Fibroblast of lung (primary cell): ENCODE data around the gene FOXO4.

ENCODE experiments used
- EZH2 ChIP-seq: IDR thresholded peaks from 2 replicates; pipeline ENCODE4 v1.5.1; 2012; ENCODE audit warnings: low read length, control low read depth, mild to moderate bottlenecking; ENCODE audit errors: missing control alignments
- TF ChIP-seq, protein P1 (sequence below), 2 donors: IDR thresholded peaks in 1 of 2; conservative IDR thresholded peaks in 1 of 2; 1 replicate in 1 of 2; 2 replicates in 1 of 2; pipeline ENCODE4 v1.5.1; 2011 to 2012; ENCODE audit warnings: low read length in 2 of 2, control low read depth in 1 of 2, inconsistent platforms in 1 of 2, low read depth in 1 of 2, mild to moderate bottlenecking in 1 of 2

GRCh38 chrX:71128915-71129765, 33.5 kb downstream of the FOXO4 start:
- TF ChIP-seq, protein P1, sequence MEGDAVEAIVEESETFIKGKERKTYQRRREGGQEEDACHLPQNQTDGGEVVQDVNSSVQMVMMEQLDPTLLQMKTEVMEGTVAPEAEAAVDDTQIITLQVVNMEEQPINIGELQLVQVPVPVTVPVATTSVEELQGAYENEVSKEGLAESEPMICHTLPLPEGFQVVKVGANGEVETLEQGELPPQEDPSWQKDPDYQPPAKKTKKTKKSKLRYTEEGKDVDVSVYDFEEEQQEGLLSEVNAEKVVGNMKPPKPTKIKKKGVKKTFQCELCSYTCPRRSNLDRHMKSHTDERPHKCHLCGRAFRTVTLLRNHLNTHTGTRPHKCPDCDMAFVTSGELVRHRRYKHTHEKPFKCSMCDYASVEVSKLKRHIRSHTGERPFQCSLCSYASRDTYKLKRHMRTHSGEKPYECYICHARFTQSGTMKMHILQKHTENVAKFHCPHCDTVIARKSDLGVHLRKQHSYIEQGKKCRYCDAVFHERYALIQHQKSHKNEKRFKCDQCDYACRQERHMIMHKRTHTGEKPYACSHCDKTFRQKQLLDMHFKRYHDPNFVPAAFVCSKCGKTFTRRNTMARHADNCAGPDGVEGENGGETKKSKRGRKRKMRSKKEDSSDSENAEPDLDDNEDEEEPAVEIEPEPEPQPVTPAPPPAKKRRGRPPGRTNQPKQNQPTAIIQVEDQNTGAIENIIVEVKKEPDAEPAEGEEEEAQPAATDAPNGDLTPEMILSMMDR (conservative IDR thresholded peaks at IDR 0.05 in 1 of 2, IDR thresholded peaks at IDR 0.05 in 1 of 2; ENCODE audit: low read depth in 1 of 2, low read length in 2 of 2), result peak; percentile 70 to 78
- no peak for TF ChIP-seq EZH2
